ENCODE measurements around the gene CNN2.

The CNN2 gene

DNA sequence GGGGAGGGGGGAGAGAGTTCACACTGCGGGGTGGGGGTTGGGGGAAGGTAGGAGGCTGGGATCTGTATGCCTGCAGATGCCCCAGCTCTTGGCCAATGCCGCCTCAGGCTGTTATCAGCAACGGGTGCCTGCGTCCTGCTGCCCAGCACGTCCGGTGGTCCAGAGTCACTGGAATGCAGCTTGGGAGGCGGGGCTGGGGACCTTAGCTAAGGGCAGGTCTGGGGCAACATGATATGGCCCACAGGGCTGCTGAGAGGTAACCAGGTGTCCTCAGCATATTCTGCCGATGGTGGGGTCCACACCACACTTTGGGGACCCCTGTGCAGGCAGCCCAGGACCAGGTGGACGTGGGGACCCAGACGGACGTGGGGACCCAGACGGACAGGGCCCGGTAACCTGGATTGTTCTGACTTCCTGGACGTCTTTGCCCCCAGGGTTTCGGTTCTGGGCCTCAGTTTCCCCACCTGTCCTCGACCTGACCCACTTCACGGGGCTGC, 39.9 kb downstream of the CNN2 start:
- no peak for DNase-seq (ENCODE audit: low read depth)
- in situ Hi-C loops (cut with HindIII; ENCODE audit: low sequenced_read_pairs): no loop called here
- no peak for TF ChIP-seq CTCF (IDR thresholded peaks at IDR 0.05; ENCODE audit: low read depth, low read length, missing control alignments)
- no peak overlapping the region for H3K4me3 ChIP-seq (ENCODE audit: low read depth, low read length)

DNA sequence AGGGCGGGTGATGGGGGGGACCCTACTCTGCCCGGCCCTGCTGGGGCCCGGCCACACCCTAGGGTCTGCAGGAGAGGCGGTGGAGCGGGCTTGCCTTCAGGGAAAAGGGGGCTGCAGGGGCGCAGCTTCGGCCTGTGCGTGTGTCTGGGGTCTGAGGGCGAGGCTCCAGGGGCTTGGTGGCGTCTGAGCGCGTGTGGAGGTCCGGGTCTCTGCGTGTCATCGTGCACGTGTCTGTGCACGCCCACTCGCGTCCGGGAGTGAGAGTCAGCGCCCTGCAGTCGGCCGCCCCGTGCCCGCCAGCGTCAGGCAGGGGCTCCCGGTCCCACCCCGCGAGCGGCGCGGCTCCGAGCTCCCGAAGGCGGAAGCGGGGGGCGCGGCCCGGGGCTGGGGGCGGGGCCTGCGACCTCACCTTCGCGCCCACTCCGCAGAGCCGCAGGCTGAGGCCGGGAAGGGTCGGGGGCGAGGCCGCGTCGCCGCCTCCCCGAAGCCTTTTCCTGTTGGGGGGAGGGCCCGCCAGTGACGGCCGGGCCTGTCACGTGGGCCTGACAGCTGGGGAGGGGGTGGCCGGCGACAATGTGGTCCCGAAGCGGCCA, 40.4 kb downstream of the CNN2 start, which contains the start of gene ARHGAP45:
TSS of gene ARHGAP45 (plus strand) at position 420 of the 593 bp plus-strand sequence. CDS start 239 bp downstream, outside the sequence.
- in situ Hi-C loops (cut with HindIII; ENCODE audit: low sequenced_read_pairs): no loop called here
- TF ChIP-seq CTCF (IDR thresholded peaks at IDR 0.05; ENCODE audit: low read depth, low read length, missing control alignments): no peak
- H3K4me3 ChIP-seq (ENCODE audit: low read depth, low read length): peak within 1 kb of the TSS; percentile 16
- DNase-seq (ENCODE audit: low read depth): no peak

DNA sequence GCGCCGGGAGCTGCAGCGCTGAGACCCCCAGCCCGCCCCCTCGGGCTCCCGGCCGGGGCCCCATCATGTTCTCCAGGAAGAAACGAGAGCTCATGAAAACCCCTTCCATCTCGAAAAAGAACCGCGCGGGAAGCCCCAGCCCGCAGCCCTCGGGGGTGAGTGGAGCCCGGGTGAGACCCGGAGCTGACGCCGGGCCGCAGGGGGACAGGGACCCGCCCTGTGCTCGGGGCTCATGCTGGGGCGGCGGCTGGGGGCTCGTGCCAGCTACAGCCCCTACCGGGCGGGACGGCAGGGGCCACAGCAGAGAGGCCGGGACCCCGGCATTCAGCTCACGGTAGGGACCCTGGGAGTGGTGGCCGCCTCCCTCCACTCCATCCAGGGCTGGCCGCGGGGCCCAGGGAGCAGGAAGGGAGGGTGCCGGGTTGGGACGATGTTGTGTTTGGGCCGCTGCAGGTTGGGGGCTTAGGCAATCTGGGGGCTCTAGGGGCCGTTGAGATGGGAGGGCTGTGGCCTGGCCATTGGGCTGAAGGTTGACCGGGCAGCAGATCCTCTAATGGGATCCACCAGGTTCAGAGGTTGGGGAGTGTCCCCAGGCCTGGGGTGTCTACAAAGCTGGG, 41.0 kb downstream of the CNN2 start:
- DNase-seq (ENCODE audit: low read depth): no peak
- no peak for TF ChIP-seq CTCF (IDR thresholded peaks at IDR 0.05; ENCODE audit: low read depth, low read length, missing control alignments)
- in situ Hi-C loops (cut with HindIII; ENCODE audit: low sequenced_read_pairs): no loop called here
- H3K4me3 ChIP-seq (ENCODE audit: low read depth, low read length): peak overlapping the region; percentile 16

GRCh38 chr19:1068009-1069001, 41.9 kb downstream of the CNN2 start:
- H3K4me3 ChIP-seq (ENCODE audit: low read depth, low read length): no peak overlapping the region
- in situ Hi-C loops (cut with HindIII; ENCODE audit: low sequenced_read_pairs): no loop called here
- no peak for DNase-seq (ENCODE audit: low read depth)
- TF ChIP-seq CTCF (IDR thresholded peaks at IDR 0.05; ENCODE audit: low read depth, low read length, missing control alignments): no peak

DNA sequence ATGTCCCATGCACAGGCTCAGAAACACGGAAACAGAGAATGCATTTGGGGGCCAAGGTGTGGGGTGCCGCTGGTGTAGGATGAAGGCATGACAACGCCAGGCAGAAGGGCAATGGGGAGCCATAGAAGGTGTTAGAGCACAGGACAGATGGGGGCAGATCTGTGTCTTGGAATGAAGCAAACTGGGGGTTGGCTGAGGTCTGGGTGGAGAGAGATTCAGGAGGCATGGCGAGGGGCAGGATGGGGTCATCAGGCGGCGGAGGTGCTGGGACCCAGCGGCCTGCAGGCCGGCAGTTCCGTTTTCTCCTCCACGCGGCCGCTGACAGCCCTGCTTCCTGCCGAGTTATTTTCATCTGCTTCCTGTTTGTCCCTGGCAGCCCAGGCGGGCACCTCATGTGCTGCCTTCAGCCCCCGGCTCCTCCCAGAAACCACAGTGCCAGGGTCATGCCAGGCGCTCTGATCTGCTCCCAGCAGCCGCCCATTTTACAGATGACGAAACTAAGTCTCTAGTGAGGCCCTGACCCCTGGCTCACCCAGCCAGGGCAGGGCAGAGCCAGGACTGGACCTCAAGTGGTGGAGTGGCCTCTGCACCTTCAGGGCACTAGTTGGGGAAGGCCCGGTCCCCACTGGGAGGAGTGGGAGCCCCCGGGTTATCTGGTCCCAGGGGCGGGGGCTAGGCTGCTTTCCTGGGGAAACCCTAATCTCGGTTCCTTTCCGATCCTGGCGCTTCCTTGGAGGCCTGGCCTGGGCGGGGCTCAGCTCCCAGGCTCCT, 42.8 kb downstream of the CNN2 start:
- no peak for DNase-seq (ENCODE audit: low read depth)
- in situ Hi-C loops (cut with HindIII; ENCODE audit: low sequenced_read_pairs): no loop called here
- no peak for TF ChIP-seq CTCF (IDR thresholded peaks at IDR 0.05; ENCODE audit: low read depth, low read length, missing control alignments)
- H3K4me3 ChIP-seq (ENCODE audit: low read depth, low read length): no peak overlapping the region

DNA sequence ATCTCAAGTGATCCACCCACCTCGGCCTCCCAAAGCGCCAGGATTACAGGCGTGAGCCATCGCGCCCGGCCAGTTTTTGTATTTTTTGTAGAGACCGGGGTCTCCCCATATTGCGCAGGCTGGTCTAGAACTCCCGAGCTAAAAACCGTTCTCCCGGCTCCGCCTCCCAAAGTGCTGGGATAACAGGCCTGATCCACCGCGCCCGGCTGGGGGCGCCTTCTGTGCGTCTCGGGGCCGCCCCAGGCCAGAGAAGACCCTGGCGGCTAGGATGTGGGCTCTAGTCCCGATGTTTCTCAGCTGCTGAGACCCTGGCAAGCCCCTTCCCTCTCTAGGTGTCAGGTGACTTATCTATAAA, 44.1 kb downstream of the CNN2 start:
- no peak for TF ChIP-seq CTCF (IDR thresholded peaks at IDR 0.05; ENCODE audit: low read depth, low read length, missing control alignments)
- no peak for DNase-seq (ENCODE audit: low read depth)
- no peak overlapping the region for H3K4me3 ChIP-seq (ENCODE audit: low read depth, low read length)
- in situ Hi-C loops (cut with HindIII; ENCODE audit: low sequenced_read_pairs): no loop called here
